Nucleus accumbens (tissue), 56 donors: ENCODE measurements around the gene SLC44A3.

ENCODE experiments used
- DNase-seq, 56 donors: peaks; one replicate each; lab custom pipeline; 2025; lab: John Stamatoyannopoulos, UW

SLC44A3 gene

DNA sequence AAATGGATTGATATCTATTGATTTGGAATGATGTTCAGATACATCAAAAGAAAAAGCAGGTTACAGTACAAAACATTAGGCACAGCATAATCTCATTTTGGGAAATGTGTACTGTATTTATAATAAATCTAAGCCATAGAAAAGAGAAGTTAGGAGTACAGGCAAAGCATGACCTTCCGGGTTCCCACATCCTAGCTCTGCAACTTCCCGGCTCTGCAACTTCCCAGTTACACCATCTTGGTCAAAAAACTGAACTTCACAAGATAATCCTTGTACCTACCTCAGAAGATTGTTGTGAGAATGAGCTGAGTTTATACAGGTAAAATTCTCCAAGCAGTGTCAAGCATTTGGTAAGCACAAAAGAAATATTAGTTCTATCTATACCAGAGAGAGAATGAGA, 21.7 kb upstream of the SLC44A3 start:
- no peak for DNase-seq

DNA sequence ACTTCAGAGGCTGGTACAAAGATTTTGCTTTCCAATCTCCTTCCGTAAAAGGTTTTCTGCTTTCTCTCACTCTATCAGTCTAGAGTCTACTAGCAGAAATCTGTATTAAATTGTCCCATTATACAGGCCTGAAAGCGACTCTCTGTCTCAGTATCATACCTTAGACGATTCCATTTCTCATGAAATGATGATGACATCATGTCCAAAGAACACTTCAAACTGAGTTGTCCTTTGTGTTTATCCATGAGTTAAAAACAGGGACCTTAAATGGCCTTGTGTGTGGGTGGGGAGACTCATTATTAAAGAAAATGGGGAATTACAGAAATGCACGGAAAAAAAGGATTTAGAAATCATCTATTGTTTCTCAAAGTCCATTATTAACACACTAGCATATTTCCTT, 21.0 kb upstream of the SLC44A3 start:
- DNase-seq = no peak

DNA sequence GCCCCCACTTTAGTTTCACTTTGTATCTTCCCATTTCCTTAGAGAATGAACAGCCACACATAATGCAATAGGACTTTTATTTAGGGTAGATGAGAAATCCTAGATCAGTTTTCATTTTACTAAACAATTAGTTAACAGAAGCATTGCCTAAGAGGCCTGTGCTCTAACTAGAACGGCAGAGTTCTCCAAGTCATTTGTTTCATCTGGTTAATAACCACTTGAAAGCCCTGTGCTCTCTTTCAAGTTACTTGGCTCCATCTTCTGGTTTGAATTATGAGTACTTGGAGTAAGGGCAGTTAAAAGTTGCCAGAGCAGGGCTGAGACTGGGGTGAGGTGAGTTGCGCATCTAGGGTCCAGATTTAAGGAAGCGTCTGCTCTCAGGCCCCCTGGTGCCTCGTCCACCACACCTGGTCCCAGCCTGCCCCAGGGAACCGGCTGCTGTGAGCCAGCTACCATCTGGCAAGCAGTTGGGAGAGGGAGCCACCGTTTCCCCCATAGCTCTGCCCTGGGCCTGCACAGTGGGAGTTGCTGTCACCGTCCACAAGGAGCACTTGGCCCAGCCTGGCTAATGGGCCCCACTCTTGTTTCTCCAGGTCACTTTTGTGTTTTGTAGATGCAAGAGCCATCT, 18.1 kb upstream of the SLC44A3 start:
- peak in 28 of 56 donors; percentile 5 to 57 (median 20) for DNase-seq

DNA sequence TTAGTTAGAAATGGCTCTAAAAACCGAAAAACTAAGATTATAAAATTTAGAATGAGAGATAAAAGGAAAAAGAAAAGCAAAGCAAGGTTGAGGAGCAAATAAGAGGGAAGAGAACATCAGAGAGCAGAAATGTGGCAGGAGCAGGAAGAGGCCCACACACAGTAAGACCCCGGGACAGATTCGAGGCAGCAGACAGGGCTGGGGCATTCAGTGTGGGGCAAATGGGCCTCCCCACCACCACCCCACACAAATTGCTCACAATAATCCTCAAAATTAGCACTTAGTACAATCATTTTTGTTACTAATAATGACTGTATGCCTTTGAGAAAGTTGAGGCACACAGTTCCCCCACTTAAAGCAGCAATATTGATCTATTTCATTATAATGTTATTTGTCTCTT, 17.1 kb upstream of the SLC44A3 start:
- DNase-seq = peak in 2 of 56 donors; percentile 18 to 43

DNA sequence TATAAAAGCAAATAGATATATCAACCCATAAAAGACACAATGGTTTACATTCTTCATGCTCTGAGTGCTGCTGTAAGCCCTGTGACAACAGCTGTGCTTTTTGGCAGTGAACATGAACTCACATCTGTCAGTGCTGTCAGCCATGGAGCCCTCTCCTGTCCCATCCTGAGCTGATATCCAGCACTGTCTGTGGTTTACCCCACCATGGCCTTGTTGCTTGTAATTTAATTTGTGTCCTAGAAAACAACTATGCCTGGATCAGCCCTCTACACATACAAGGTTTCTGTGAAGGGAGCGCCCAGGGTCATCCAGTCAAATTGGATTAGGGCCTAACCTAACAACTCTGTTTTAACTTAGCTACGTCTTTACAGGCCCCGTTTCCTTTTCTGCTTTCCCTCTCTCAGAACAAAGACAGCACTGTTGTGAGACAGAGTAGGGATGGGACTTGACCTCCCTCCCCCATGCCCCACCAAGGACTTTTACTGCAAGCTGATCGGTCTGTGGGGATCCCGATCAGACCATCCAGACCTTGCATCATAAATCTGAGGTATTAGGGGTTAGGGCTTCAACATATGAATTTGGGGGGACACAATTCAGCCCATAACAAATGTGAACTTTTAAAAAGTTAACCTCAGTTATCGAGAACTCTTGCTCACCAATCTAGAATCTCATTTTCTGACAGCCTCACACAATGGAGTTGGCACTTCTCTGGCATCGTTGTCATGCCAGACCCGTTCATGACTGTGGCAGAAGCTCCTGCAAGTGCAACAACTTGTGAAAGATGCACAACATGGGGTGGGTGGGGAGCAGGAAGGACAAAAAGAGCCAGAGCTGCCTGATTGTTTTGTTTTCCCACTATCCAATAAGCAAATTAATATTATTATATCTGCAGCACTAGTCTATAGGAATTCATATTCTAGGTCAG, 16.4 kb upstream of the SLC44A3 start:
- peak in 45 of 56 donors; percentile 15 to 91 (median 59) for DNase-seq

DNA sequence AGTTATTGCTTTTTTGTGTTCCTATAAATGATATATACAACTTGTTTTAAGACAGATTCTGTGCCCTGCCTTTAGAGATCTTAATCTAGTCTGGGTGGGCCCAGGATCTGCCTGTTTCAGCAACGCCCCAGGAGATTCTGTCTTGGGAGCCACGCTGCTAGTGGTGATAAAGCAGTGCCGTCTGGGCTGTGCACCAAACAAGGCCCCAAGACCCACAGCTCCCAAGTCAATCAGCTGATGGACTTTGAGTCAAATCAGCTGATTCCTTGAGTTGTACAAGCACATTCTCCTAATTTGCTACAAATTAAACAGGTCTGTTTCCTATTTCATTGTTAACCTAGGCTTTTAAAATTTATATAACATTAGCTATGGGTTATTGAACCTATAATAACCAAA, 15.7 kb upstream of the SLC44A3 start:
- peak in 3 of 56 donors; percentile 7 to 32 (median 10) for DNase-seq

DNA sequence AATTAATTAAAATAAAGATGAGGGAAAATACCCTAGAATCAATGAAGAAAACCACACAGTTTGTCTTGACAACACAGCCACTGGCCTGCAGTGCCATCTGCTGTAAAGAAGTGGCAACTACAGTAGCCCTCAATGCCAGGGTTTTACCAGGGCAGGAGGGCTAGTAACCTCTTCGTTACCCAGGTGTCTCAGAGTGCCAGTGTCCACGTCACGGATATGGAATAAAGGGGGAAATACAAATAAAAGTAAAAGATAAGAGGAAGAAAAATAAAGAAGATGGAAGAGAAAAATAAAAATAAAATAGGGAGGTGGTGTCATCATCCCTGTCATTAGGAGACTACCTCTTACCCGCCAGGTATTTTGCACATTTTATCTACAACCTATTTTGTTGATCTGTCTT, 14.2 kb upstream of the SLC44A3 start:
- peak in 40 of 56 donors; percentile 5 to 59 (median 26) for DNase-seq

DNA sequence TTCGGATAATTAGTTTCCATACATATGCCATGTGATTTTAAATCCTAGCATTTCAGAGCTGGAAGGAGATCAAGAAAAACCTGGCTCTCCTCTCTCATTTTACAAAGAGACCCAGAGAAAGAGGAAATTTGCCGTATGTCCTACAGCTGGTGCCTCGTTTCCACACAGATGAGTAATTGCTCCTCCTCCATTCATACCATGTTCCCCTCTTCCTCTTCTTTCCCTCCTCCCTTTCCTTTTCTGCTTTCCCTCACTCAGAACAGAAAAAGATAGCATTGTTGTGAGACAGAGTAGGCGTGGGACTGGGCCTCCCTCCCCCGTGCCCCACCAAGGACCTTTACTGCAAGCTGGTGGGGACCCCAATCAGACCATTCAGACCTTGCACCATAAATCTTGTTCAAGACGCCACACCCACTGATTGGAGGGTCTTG, 13.7 kb upstream of the SLC44A3 start:
- DNase-seq = no peak

DNA sequence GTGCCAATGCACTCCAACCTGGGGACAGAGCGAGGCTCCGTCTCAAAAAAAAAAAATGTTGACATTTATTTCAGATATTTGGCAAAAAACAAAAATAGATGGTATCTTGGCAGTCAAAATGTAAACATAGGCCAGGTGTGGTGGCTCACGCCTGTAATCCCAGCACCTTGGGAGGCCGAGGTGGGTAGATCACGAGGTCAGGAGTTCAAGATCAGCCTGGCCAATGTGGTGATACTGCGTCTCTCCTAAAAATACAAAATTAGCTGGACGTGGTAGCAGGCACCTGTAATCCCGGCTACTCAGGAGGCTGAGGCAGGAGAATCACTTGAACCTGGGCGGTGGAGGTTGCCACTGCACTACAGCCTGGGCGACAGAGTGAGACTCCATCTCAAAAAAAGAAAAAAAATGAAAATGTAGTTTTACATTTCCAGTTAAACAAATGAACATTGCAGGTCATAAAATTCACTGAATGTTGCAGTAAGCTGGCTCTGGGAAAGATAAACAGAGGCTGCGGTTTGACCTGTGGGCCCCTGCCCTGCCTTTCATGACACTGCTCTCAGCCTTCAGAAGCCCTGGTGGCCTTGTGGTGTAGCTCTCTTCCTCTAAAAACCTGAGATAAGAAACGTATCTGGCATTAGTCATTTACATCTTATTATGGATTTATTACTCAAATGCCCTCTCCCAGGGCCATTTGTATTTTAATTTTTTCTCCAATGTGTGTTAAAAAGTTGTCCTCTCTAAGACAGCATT, 12.2 kb upstream of the SLC44A3 start:
- DNase-seq = no peak

DNA sequence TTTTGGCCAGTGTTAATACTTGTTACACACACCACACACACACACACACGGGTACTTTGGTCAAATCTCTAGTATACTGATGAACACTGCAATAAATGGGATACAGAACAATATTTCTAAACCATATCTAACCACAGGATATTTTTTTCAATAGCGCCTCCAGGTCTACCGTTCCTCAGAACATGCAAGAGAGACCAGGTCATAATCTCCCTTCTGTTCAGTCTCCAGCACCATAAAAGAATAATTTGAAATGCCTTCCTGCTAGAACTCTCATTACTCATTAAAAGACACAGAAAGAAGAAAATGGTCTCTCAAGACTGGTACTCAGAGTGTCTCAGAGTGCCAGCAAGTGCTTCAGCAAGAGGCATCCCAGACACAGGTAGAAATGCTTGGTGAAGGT, 11.5 kb upstream of the SLC44A3 start:
- DNase-seq = no peak

DNA sequence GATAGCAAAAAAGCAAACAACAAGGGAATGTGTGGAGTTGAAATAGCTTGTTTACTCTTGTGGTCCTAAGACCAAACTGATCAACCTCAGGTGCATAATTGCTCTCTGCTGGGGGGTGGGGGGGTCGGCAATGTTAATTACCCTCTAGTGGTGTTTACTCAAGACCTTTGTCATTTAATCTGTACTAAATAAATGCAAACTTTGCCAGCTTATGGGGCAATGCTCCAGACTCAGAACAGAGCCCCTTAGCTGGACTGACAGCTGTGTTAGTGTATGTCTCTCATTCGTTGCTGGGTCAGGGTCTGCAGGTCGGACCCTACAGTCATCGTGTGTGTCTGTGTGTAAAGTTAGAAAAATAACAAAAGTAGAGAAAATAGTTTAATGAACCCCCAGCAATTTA, 7.2 kb upstream of the SLC44A3 start:
- DNase-seq = no peak

DNA sequence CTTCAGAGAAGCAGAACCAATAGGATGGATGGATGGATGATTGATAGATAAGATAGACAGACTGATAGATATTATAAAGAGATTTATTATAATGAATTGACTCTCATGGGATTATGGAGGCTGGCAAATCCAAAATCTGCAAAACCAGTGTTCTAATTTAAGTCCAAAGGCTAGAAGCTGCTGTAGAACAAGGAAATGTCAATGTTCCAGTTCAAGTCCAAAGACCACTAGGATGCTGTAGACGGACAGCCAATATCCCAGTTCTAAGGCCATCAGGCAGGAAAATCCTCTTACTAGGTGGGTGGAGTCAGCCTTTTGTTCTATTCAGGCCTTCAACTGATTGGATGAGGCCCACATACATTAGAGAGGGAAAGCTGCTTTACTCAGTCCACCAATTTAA, 4.1 kb upstream of the SLC44A3 start:
- no peak for DNase-seq

DNA sequence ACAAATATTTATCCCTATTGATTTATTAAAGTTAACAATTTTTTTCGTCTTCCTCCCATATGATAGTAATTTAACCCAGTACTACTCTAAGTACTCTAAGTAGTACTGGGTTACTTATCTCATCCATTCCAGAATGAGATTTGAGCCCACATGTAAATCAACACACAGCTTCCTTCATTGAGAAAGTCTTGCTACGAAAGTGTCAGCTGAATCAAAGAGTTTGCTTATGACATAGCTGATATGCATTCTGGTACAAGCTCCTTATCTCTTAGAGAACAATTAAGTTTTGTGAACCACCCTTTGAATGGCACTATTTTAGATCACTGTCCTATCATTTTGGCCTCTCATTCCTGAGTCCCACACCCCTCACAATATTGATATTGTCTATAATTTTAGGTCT, 2.4 kb upstream of the SLC44A3 start:
- DNase-seq = no peak

DNA sequence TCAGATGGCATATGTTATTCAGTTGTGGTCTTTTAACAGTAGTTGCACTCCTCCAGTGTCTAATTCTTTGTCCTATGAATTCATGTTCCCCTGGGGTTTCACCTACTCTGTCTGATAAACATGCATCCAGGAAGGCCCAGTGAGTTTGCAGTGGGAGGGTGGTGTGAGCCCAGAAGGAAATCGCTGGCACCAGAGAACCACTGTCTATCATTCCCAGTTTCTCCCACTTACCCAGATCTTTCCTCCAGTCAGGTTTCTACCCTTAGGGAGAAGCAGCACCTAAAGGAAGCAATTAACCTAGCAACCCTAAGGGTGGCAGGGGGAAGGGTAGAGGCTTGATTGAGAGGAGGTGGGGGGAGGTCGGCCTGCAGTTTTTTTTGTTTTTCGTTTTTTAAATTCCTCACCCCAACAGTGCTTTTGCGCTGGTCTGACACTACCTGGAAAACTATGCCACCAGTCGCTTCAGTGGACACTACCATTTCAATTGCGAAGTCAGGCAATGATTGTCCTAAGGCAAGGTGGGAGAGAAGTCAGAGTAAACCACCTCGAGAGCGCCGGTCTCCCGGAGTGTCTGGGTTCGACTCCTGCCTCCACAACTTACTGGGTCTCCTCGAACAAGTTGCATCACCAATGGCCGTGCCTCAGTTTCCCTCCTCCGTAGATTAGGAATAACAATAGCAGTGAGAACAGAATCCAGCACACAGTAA, 766 bp upstream of the SLC44A3 start:
- no peak for DNase-seq

DNA sequence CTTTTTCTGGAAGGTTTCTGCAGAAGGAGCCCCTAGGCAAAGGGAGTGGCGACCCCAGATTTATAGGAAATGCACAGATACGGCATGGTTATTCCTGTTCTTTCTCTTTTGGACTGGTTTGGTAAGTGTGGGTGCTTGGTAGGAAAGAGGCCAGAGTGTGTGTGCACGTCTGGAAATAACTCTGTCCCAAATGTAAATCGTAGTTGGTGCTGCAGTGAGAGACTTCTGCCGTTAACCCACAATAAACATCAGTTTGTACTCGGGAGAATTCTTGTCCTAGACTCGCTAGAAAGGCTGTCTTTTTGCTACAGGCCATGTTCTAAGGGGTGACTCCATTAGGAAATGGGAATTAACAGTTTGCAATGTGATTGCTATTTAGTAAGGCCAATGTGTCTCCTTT, 779 bp downstream of the SLC44A3 start:
- DNase-seq = no peak

DNA sequence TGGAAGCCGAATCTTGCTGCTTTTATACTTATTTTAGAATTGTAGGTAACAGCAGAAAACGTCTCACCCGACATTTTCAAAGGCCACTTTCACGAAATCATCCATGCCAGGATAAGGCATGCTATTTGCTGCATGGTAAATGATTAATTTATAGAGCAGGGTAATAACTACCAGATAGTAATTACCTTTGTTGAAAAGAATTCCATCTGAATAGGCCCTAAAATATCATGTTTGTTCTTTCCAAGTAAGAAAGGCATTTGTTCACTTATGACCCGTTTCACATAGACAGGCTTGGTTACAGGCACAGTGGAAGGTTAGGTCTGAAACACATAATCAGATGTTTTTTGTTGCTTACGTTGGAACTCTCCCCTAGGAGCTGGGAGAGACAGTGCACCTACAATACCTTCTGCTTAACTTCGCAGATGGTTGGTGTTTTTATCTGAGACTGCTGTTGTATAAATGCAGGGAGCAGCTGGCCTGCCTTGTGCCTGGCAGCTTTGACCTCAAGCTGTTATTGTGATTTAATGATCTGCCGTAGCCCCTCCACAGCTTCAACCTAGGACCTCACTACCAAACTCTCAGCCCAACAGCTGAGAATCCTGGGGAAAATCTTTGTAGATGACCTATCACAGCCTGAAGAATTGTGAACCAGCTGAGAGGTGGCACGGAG, 1.6 kb downstream of the SLC44A3 start:
- no peak for DNase-seq

DNA sequence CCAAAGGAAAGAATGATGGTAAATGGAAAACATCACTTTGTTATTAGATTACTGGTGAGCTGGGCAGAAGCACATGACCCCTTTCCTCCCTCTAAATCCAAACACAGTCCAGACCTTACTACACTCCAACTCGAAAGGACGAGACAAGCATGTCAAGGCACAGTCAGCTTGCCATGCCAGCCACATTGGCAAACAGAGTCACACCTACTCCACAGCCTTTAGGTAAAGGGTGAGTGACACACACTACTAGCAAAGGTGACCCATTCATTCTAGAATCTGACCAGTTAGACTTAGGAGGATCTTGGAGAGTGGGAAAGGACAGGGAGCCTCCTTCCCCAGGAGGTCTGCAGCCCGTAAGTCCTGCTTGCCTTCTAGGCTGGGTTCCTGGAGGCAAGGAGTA, 3.0 kb downstream of the SLC44A3 start:
- no peak for DNase-seq

DNA sequence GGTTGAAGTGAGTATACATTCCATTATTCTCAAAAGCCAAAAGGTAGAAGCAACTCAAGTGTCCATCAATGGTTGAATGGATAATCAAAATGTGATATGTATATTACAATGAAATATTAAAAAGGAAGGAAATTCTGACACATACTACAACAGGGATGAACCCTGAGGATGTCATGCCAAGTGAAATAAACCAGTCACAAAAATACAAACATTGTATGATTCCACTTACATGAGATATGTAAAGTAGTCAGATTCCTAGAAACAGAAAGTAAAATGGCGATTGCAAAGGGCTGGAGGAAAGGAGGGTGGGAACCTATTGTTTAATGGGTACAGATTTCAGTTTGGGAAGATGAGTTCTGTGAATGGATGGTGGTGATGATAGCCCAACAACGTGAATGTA, 5.8 kb downstream of the SLC44A3 start:
- DNase-seq = no peak

DNA sequence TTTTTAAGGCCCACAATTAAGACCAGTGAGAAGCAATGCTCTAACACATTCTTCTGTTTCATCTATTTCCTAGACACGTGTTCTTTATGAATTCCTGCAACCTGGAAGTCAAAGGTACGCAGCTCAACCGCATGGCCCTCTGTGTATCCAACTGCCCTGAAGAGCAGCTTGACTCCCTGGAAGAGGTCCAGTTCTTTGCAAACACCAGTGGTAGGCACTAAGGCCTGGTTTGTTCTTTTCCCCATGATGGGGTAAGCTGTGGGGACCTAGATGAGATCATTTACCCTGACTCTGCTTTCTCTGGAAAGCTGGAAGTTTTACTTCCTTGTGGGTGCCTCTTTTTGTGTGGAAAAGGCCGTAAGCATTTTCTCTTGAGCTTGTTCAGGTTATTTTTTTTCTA, 7.3 kb downstream of the SLC44A3 start:
- no peak for DNase-seq

DNA sequence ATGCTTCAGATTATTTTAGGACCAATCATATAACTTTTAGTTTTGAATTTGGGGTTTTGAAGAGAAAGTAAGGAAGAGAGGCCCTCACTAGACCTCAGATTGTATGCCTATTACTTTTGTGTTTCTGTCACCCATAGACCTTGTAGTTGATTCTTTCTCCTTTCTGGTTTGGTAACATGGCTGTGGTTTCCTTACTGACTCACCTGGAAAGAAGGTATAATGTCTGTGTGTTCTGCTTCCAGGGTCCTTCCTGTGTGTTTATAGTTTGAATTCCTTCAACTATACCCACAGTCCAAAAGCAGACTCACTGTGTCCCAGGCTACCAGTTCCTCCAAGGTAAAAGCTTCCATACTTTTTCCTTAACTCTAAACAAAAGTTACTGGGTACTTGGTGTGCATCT, 8.1 kb downstream of the SLC44A3 start:
- DNase-seq = no peak
